ENCODE results near the gene CNTN4. TPM values are rescaled to one million over a fixed set of nuclear protein-coding genes. Genes with fewer than 3 reads are reported as not detected.

The CNTN4 gene
- total and polyA plus RNA-seq, 2 experiments from 2014 or later: 0.91 to 4.0 TPM

DNA sequence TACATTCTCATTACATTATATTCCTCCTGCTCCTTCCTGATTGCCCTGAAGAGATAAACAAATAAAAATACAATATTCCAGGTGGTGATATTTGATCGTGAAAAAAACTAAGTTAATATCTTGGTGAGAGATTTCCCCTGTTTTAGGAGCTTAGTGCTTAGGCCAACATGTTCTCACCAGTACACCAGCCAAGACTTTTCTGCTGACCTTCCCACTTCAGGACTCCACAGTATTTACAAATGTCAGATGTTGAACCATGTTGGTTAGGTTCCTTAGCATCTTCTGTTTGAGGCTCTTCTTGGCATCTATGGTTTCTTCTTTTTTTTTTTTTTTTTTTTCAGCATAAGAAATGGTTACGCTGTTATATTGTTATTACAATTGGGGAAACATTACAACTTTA lies 764.5 kb downstream of the CNTN4 start:
- H3K36me3 Mint-ChIP-seq (ENCODE audit: low read depth): peaks cover 35% of the 10 kb centered on the region
- H3F3A ChIP-seq (replicated peaks; ENCODE audit: low read depth): no peaks in the 10 kb centered on the region
- ATAC-seq: no peak

DNA sequence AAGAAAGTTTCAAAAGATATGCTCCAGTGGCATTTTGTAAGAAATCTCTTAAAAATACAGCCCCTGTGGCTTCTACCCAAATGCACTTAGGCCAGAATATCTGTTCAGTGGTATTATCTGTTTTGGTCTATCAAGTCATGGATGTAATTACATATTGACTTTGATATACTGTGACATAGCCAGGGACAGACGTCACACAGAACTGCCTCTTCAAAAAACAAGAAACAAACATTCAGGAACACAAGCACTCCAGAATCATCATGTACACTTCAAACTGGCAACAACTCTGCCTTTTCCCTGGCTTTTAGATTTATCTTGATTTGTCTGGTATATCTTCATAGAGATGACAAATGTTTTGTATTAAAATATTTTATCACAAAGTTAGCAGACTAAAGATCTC lies 771.2 kb downstream of the CNTN4 start:
- no peak for DNase-seq (ENCODE audit: low spot score)
- Mint-ChIP-seq H3K36me3 (ENCODE audit: low read depth) (peaks cover 20% of the 10 kb centered on the region), H3K27ac (no peak overlapping the region), H3K4me1 (no peaks in the 10 kb centered on the region), H3K27me3 (ENCODE audit: insufficient read depth, low read depth, poor library complexity) (peaks cover 2% of the 10 kb centered on the region), H3K4me3 (no peak overlapping the region), H3K9me3 (peaks cover 96% of the 10 kb centered on the region)
- Histone ChIP-seq H4K20me1 (replicated peaks; ENCODE audit: insufficient read depth) (no peaks in the 10 kb centered on the region), H3F3A (replicated peaks; ENCODE audit: low read depth) (no peaks in the 10 kb centered on the region), H3K4me2 (no peak overlapping the region), H3K79me2 (replicated peaks; ENCODE audit: insufficient read depth) (no peaks in the 10 kb centered on the region), H3K36me3 (ENCODE audit: insufficient read depth) (no peaks in the 10 kb centered on the region), H3K4me3 (no peak overlapping the region), H3K4me1 (ENCODE audit: insufficient read depth) (peaks cover 10% of the 10 kb centered on the region; the same call in 1 of the 2 replicates), H2AFZ (no peak overlapping the region), H3K27me3 (ENCODE audit: insufficient read depth) (no peaks in the 10 kb centered on the region), H3K9me2 (ENCODE audit: insufficient read depth) (0 out of 2 replicates have a peak, but pooled peaks cover 7% of the 10 kb centered on the region), H3K27ac (ENCODE audit: low read depth) (no peak overlapping the region)
- no peak for ATAC-seq
- TF ChIP-seq NANOG (IDR thresholded peaks at IDR 0.05; ENCODE audit: borderline replicate concordance) (no peak), ETS1 (IDR thresholded peaks at IDR 0.05) (no peak), ZNF114 (CRISPR knock-in tag; IDR thresholded peaks at IDR 0.05) (no peak), STAT1 (IDR thresholded peaks at IDR 0.05; ENCODE audit: unreplicated experiment) (no peak), POLR2AphosphoS5 (IDR thresholded peaks at IDR 0.05; ENCODE audit: low read depth) (no peak), EZH2phosphoT487 (IDR thresholded peaks at IDR 0.05; ENCODE audit: unreplicated experiment) (no peak)
- TF ChIP-seq, protein P1, sequence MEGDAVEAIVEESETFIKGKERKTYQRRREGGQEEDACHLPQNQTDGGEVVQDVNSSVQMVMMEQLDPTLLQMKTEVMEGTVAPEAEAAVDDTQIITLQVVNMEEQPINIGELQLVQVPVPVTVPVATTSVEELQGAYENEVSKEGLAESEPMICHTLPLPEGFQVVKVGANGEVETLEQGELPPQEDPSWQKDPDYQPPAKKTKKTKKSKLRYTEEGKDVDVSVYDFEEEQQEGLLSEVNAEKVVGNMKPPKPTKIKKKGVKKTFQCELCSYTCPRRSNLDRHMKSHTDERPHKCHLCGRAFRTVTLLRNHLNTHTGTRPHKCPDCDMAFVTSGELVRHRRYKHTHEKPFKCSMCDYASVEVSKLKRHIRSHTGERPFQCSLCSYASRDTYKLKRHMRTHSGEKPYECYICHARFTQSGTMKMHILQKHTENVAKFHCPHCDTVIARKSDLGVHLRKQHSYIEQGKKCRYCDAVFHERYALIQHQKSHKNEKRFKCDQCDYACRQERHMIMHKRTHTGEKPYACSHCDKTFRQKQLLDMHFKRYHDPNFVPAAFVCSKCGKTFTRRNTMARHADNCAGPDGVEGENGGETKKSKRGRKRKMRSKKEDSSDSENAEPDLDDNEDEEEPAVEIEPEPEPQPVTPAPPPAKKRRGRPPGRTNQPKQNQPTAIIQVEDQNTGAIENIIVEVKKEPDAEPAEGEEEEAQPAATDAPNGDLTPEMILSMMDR (conservative IDR thresholded peaks at IDR 0.05; ENCODE audit: low read depth in 2 of 2): no peak

More for the DNA sequence above, 764.5 kb downstream of the CNTN4 start:
- Mint-ChIP-seq H3K4me3 (no peak overlapping the region), H3K4me1 (no peaks in the 10 kb centered on the region), H3K27ac (no peak overlapping the region), H3K27me3 (ENCODE audit: insufficient read depth, low read depth, poor library complexity) (peaks cover 2% of the 10 kb centered on the region), H3K9me3 (peaks cover 94% of the 10 kb centered on the region)
- no peak overlapping the region for H3K27ac ChIP-seq (ENCODE audit: low read depth)
- H3K79me2 ChIP-seq (replicated peaks; ENCODE audit: insufficient read depth): no peaks in the 10 kb centered on the region
- H2AFZ ChIP-seq: no peak overlapping the region
- H3K4me1 ChIP-seq (ENCODE audit: insufficient read depth): peaks cover 10% of the 10 kb centered on the region; the same call in 1 of the 2 replicates
- DNase-seq (ENCODE audit: low spot score): no peak
- no peak for TF ChIP-seq NANOG (IDR thresholded peaks at IDR 0.05; ENCODE audit: borderline replicate concordance)
- TF ChIP-seq STAT1 (IDR thresholded peaks at IDR 0.05; ENCODE audit: unreplicated experiment): no peak
- TF ChIP-seq ZNF114 (CRISPR knock-in tag; IDR thresholded peaks at IDR 0.05): no peak
- TF ChIP-seq JUNB (IDR thresholded peaks at IDR 0.05; ENCODE audit: unreplicated experiment): no peak
- TF ChIP-seq POLR2AphosphoS5 (IDR thresholded peaks at IDR 0.05; ENCODE audit: low read depth): no peak
- H4K20me1 ChIP-seq (replicated peaks; ENCODE audit: insufficient read depth): no peaks in the 10 kb centered on the region
- H3K4me3 ChIP-seq: no peak overlapping the region
- H3K4me2 ChIP-seq: no peak overlapping the region
- H3K9me2 ChIP-seq (ENCODE audit: insufficient read depth): no peaks in the 10 kb centered on the region
- no peaks in the 10 kb centered on the region for H3K27me3 ChIP-seq (ENCODE audit: insufficient read depth)
- no peaks in the 10 kb centered on the region for H3K36me3 ChIP-seq (ENCODE audit: insufficient read depth)

All from GM23338 (cell line).